Ishikawa (cell line): ENCODE measurements around the gene RBPJ.

Experiments used
- CEBPB ChIP-seq: IDR thresholded peaks from 2 replicates; pipeline ENCODE4 v1.6.1; 2012
- CREB1 ChIP-seq: IDR thresholded peaks from 2 replicates; pipeline ENCODE4 v1.6.1; 2012; ENCODE audit warnings: low read depth
- EGR1 ChIP-seq: IDR thresholded peaks from 2 replicates; pipeline ENCODE4 v1.6.1; 2012
- EP300 ChIP-seq: IDR thresholded peaks from 2 replicates; pipeline ENCODE4 v1.6.1; 2012; ENCODE audit warnings: borderline replicate concordance
- FOXM1 ChIP-seq: IDR thresholded peaks from 2 replicates; pipeline ENCODE4 v1.6.1; 2012; ENCODE audit warnings: low read depth, borderline replicate concordance
- NFIC ChIP-seq: IDR thresholded peaks from 2 replicates; pipeline ENCODE4 v1.6.1; 2012
- RAD21 ChIP-seq: IDR thresholded peaks from 2 replicates; pipeline ENCODE4 v1.6.1; 2012; ENCODE audit warnings: low read depth
- TAF1 ChIP-seq: IDR thresholded peaks from 2 replicates; pipeline ENCODE4 v1.6.1; 2012; ENCODE audit warnings: low read depth, mild to moderate bottlenecking
- TCF12 ChIP-seq: IDR thresholded peaks from 2 replicates; pipeline ENCODE4 v1.6.1; 2012; ENCODE audit warnings: low read depth
- TEAD4 ChIP-seq: IDR thresholded peaks from 2 replicates; pipeline ENCODE4 v1.6.1; 2012
- YY1 ChIP-seq: IDR thresholded peaks from 2 replicates; pipeline ENCODE4 v1.6.1; 2012; ENCODE audit warnings: low read depth
- ZBTB7A ChIP-seq: IDR thresholded peaks from 2 replicates; pipeline ENCODE4 v1.6.1; 2012; ENCODE audit warnings: low read depth
- TF ChIP-seq, protein P1 (sequence below): IDR thresholded peaks from 2 replicates; pipeline ENCODE4 v1.6.1; 2012
- TF ChIP-seq, protein P2 (sequence below): IDR thresholded peaks from 2 replicates; pipeline ENCODE4 v1.6.1; 2012
- TF ChIP-seq, protein P3 (sequence below): IDR thresholded peaks from 2 replicates; pipeline ENCODE4 v1.6.1; 2012; ENCODE audit warnings: low read depth, mild to moderate bottlenecking

The RBPJ gene

DNA sequence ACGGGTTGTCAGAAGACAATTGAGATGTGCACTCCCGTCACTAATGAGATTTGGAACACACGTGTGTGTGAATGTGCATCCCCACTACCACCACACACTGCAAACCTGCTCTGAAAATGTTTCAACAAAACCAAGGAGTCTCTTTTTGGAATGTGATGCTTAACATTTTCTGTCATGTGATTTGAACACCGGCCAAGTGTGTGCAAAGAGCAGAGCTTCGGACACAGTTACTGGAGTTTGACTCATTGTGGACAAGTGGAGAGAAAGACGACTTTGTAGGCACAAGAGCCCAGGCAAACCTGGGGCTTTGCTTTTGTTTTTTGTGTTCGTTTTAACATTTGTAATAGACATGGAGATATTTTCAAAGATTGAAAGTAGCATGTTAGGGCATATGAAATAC is 120.3 kb downstream of the RBPJ start:
- TF ChIP-seq, protein P1, sequence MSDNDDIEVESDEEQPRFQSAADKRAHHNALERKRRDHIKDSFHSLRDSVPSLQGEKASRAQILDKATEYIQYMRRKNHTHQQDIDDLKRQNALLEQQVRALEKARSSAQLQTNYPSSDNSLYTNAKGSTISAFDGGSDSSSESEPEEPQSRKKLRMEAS: no peak
- TF ChIP-seq CREB1 (no peak), CEBPB (no peak), FOXM1 (no peak), EP300 (no peak), NFIC (no peak), TCF12 (no peak), YY1 (no peak), TEAD4 (no peak), RAD21 (no peak), TAF1 (no peak), ZBTB7A (no peak), EGR1 (no peak)
- TF ChIP-seq, protein P2, sequence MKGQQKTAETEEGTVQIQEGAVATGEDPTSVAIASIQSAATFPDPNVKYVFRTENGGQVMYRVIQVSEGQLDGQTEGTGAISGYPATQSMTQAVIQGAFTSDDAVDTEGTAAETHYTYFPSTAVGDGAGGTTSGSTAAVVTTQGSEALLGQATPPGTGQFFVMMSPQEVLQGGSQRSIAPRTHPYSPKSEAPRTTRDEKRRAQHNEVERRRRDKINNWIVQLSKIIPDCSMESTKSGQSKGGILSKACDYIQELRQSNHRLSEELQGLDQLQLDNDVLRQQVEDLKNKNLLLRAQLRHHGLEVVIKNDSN: no peak; the same call in 1 of the 2 replicates
- TF ChIP-seq, protein P3, sequence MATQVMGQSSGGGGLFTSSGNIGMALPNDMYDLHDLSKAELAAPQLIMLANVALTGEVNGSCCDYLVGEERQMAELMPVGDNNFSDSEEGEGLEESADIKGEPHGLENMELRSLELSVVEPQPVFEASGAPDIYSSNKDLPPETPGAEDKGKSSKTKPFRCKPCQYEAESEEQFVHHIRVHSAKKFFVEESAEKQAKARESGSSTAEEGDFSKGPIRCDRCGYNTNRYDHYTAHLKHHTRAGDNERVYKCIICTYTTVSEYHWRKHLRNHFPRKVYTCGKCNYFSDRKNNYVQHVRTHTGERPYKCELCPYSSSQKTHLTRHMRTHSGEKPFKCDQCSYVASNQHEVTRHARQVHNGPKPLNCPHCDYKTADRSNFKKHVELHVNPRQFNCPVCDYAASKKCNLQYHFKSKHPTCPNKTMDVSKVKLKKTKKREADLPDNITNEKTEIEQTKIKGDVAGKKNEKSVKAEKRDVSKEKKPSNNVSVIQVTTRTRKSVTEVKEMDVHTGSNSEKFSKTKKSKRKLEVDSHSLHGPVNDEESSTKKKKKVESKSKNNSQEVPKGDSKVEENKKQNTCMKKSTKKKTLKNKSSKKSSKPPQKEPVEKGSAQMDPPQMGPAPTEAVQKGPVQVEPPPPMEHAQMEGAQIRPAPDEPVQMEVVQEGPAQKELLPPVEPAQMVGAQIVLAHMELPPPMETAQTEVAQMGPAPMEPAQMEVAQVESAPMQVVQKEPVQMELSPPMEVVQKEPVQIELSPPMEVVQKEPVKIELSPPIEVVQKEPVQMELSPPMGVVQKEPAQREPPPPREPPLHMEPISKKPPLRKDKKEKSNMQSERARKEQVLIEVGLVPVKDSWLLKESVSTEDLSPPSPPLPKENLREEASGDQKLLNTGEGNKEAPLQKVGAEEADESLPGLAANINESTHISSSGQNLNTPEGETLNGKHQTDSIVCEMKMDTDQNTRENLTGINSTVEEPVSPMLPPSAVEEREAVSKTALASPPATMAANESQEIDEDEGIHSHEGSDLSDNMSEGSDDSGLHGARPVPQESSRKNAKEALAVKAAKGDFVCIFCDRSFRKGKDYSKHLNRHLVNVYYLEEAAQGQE: no peak

DNA sequence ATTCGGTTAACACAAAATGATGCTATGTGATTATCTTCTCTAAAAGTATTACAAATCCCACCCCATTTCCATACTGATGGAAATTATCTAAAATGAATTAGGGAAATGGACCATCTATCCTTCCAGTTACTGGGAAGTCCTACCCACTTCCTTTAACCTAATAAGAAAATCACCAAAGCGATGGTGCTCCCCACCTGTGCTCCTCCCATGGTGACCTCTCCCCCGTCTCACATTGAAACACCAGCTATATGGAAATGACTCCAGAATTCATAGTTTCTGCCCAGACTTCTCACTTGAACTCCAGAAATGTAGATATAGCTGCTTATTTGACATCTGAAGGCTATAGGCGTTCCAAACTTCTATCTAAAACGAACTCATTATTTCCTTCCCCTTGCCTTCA is 121.0 kb downstream of the RBPJ start:
- TF ChIP-seq CREB1: no peak
- TF ChIP-seq, protein P1: no peak
- no peak for TF ChIP-seq EGR1
- TF ChIP-seq RAD21: no peak
- TF ChIP-seq, protein P3: no peak
- no peak for TF ChIP-seq EP300
- no peak for TF ChIP-seq CEBPB
- TF ChIP-seq YY1: no peak
- no peak for TF ChIP-seq TEAD4
- no peak for TF ChIP-seq NFIC
- no peak for TF ChIP-seq TCF12
- no peak for TF ChIP-seq FOXM1
- no peak for TF ChIP-seq TAF1
- TF ChIP-seq, protein P2: no peak

DNA sequence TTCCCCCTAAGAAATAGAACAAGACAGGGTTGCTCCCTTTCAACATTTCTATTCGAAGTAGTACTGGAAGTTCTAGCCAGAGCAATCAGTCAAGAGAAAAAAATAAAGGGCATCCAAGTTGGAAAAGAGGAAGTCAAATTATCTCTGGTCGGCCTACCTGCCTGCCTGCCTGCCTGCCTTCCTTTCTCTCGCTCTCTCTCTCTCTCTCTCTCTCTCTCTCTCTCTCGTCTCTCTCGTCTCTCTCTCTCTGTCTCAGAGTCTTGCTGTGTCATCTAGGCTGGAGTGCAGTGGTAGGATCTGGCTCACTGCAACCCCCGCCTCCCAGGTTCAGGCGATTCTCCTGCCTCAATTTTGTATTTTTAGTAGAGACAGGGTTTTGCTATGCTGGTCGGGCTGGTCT is 126.6 kb downstream of the RBPJ start:
- TF ChIP-seq NFIC (no peak), ZBTB7A (no peak)

DNA sequence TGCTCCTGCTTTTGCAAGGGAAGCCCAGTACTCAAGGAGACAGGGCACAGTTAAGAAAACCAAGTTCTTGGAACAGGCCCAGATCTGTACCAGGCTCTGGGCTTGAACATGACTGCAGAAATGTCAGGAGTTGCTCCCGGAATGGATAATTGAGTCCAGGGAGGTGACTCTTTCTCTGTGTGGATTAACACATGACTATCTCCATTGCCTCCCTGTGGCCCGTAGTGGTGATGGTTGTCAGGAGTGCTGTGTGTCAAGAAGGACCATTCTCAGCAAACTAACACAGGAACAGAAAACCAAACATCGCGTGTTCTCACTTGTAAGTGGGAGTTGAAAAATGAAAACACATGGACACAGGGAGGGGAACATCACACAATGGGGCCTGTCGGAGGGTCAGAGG is 129.6 kb downstream of the RBPJ start:
- no peak for TF ChIP-seq RAD21
- TF ChIP-seq, protein P1: no peak

DNA sequence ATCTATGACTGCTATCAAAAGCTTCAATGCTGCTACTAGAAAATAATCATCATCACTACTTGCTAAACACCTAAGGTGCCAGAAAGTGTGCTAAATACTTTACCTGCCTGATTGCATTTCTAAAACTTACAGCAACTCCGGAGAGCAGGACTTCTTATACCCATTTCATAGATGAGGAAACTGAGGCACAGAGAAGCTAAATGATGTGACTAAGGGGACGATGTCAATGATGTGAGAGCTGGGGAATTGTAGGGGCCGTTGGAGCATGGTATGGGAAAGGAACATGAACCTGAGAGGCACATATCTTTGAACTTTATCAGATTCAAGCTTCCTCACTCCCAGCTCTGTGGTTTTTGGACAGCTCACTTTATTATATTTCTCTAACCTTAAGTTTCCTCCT is 130.8 kb downstream of the RBPJ start:
- TF ChIP-seq TCF12 (no peak), RAD21 (no peak), NFIC (no peak)
- TF ChIP-seq, protein P2: no peak
- TF ChIP-seq, protein P3: no peak
